Tibial nerve (tissue), 3 donors: ENCODE results near the gene LNPK.

Source experiments
- CTCF ChIP-seq, 5 experiments: fragments of 200-600 bp in 3 of 5; fragments of 450-650 bp in 2 of 5; sonication (generic) in 3 of 5; IDR thresholded peaks; one replicate each; pipeline ENCODE4 v1.5.1; 2016 to 2019; ENCODE audit warnings: antibody characterized with exemption in 5 of 5, mild to moderate bottlenecking in 3 of 5, moderate library complexity in 2 of 5
- POLR2A ChIP-seq, 2 donors: fragments of 450-650 bp; IDR thresholded peaks; one replicate each; pipeline ENCODE4 v1.6.1; 2017; ENCODE audit warnings: antibody characterized with exemption in 2 of 2, mild to moderate bottlenecking in 2 of 2, moderate library complexity in 2 of 2

- no peak for TF ChIP-seq CTCF (IDR thresholded peaks at IDR 0.05)
- no peak for TF ChIP-seq POLR2A (IDR thresholded peaks at IDR 0.05)
Observed at GRCh38 chr2:175918935-175919334, 83.1 kb downstream of the LNPK start.
